Bone marrow (tissue), 2 donors: ENCODE results near the gene CCR3.
"Not testable (repeated sequence)": the region's sequence is repeated elsewhere in the genome, so short reads cannot be mapped to it uniquely, and the experiment has no call there.

Experiments used
- DNase-seq, 2 donors: peaks; one replicate each; lab custom pipeline; 2025; lab: John Stamatoyannopoulos, UW

CCR3 gene

DNA sequence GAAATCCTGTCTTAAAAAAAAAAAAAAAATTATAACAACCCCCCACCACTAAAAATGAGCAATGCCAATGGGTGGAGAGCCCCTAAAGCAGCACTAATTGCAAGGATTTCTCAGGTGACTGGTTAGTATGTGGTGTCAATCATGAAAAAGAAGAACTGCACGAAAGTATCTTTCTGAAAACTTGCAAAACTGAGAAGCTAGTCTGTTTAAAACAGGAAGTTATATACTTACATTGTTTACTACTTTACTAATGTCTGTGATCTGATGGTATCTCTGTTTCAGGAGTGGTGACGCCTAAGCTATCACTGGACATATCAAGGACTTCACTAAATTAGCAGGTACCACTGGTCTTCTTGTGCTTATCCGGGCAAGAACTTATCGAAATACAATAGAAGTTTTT lies at the start of gene CCR3:
CCR3 (plus strand) TSS at position 341 of the 400 bp plus-strand sequence. CDS start 22,699 bp downstream, outside the sequence.
- peak in 1 of 2 donors; percentile 66 for DNase-seq

DNA sequence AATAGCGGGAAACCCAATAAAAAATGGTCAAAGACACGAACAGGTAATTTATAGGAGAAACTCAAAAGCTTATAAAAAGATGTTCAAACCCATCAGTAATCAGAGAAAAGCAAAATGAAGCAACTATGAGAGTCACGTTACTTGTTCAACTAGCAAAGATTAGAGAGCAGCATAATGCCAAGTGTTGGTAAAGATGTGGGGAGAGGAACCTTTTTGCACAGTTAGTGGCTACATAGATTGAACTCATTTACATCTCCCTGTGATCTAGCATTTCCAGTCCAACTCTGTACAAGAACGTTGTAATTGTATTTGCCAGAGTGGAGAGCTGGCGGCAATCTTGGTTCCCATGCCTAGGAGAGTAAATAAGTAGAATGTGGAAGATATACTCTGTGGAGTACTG lies 49.3 kb upstream of the CCR3 start:
- DNase-seq, result no peak

- no peak for DNase-seq
Measured at GRCh38 chr3:46193436-46193835, 48.8 kb upstream of the CCR3 start.

GRCh38 chr3:46194868-46195553 lies 47.2 kb upstream of the CCR3 start:
- DNase-seq, result no peak

GRCh38 chr3:46196261-46196957 lies 45.9 kb upstream of the CCR3 start:
- no peak for DNase-seq

GRCh38 chr3:46200211-46200610 lies 42.0 kb upstream of the CCR3 start:
- DNase-seq, result no peak

DNA sequence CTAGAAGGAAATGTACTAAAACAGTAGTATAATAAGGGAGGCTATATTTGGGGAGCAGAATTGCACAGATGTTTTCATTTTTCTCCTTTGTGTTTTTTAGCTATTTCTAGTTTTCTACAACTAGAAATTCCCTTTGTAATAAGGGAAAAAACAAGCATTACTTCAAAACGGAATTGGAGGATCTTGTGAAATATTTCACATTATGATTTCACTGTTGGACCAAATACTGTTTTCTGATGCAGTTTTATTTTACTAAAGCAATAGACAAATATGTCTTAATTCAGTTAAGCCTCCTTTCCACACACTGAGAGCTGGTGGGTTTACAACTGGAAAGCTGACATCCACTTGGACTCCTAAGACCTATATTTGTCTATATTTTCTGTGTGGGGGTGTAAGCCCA lies 41.5 kb upstream of the CCR3 start:
- DNase-seq, result no peak

DNA sequence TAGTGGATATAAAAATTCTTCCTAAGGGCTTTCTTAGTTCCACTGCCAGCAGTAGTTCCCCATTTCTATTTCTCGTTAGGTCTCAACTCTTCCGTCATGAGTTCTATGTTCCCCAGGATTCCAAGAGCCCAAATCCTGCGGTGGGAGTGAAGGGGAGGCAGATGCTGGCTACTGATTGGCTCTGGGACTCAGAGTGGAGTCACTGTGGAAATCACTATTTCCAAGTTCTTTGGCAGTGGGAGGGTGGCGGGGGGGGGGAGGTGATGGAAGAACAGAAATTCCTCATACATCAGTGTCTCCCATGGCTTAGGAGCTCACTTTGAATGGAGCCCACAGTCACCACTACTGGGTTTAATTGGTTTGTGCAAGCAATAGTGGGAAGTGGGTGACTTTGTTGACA lies 39.7 kb upstream of the CCR3 start:
- no peak for DNase-seq

- DNase-seq, result no peak
Measured at GRCh38 chr3:46203681-46204080, 38.6 kb upstream of the CCR3 start.

- no peak for DNase-seq
Measured at GRCh38 chr3:46205286-46205960, 36.8 kb upstream of the CCR3 start.

- DNase-seq, result no peak
Measured at GRCh38 chr3:46206282-46207015, 35.8 kb upstream of the CCR3 start.

DNA sequence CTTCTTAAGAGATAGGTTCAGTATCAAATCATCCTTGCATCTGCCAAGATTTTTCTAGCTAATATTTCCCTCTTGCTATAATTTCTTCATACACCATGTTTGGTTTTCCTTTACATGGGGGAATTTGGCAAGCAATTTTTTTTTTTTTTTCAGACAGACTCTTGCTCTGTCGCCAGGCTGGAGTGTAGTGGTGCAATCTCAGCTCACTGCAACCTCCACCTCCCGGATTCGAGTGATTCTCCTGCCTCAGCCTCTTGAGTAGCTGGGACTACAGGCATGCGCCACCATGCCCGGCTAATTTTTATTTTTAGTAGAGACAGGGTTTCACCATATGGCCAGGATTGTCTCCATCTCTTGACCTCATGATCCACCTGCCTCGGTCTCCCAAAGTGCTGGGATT lies 34.7 kb upstream of the CCR3 start:
- not testable (repeated sequence) for DNase-seq

DNA sequence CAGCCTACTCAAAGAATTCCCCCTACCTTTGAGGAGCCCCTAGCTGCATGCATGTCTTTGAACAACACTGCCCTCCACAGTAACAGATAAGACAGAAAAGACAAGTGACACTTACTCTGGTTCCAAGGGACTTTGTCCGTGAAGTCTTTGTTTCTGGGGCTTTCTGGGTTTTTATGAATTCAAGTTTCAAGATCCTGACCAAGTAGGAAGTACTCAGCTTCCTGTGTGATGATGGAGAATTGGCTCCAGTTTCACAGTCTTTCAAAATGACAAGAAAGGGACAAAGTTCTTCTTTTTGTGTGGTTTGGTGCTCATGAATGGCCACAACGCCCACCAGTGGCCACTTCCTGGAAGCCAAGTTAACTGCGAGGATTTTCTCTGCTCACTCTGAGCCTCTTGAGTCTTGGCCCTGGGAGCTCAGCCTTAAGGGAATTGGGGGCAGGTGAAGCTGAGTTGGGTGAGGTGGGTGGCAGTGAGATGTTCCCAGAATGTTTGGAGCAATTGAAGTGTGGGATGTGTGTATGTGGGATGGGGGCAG lies 34.0 kb upstream of the CCR3 start, which contains the start of gene CCR1:
CCR1 (minus strand) TSS at position 147 of the 538 bp plus-strand sequence. CDS start 4,000 bp downstream, outside the sequence.
- DNase-seq, result peak; percentile 29 to 49

DNA sequence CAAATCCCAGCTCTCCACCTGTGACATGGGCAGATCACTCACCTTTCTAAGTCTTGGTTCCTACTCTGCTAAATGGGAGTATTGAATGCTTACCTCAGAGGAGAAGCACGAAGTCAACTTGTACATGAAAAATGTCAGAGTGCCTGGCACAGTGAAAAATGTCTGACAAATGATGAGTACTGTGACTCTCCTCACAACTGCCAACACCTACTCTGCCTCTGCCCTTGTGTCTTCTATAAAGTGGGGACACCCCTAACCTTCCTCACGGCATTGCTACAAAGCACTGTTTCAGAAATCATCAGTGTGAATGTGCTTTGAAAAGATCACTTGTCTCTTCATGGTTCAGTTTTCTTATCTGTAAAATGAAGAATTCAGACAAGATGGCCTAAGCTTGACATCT lies 33.2 kb upstream of the CCR3 start:
- DNase-seq, result no peak

- DNase-seq, result no peak
Measured at GRCh38 chr3:46209746-46210470, 32.4 kb upstream of the CCR3 start.

- no peak for DNase-seq
Measured at GRCh38 chr3:46212101-46212500, 30.2 kb upstream of the CCR3 start.

GRCh38 chr3:46213201-46213600 lies 29.1 kb upstream of the CCR3 start:
- peak in 1 of 2 donors; percentile 55 for DNase-seq

DNA sequence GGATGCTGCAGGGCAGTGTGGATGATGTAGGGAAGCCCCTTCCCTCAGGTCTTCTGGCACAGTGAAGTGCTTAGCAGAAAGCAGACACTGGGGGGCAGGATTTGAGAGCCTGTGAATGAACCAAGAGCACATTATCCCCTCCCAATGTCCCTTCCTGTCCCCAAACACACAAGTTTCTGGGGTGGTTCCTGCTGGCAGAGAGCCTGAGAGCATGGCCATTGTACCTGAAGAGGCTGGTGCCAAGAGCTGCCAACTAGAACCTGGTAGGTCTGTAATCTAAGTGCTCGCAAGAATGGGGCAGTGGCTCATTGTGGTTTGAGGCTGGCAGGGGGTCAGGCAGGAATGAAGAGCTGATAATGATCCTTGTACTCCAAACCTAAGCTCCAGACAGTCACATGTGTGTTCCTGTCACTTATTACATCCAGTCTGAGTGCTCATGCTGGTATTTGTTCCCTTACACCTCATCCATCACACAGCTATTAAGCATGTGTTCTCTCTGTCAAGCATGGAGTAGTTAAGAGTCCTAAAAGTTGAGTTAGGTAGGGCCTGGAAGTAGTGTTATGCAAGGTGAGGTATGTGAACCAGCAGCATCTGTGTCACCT lies 27.4 kb upstream of the CCR3 start:
- DNase-seq, result no peak

DNA sequence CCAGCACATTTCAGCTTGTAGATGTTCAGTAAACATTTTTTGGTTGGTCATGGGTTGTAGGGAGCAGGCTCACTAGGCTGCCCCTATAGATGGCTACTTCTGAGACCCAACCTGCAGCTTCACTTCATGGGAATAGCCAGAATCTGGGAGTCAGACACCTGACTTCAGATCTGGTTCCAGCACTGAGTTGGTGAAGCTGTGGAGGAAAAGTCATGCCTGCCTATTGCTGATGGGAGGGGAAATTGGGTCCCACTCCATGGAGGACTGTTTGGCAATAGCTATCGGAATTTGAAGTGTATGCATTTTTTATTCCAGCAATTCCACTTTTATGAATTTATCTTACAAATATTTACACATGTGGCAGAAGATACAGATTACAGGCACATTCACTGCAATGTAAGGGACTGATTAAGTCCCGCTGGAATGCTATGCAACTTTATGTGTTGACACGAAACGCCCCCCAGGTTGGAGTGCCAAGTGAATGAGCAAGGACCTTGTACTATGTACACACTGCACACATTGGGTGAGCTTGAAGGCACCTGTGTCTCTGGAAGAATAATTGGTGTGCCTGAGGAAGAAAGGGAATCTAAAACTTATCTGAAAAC lies 26.3 kb upstream of the CCR3 start:
- DNase-seq, result no peak

DNA sequence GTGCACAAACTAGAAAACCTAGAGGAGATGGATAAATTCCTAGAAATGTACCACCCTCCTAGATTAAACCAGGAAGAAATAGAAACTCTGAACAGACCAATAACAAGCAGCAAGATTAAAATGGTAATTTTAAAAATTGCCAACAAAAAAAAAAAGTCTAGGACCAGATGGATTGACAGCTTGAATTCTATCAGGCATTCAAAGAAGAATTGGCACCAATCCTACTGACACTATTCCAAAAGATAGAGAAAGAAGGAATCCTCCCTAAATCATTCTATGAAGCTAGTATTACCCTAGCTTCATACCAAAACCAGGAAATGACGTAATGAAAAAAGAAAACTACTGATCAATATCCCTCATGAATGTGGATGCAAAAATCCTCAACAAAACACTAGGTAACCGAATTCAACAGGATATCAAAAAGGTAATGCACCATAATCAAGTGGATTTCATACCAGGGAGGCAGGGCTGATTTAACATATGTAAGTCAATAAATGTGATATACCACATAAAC lies 24.0 kb upstream of the CCR3 start:
- no peak for DNase-seq
